Tibial nerve (tissue), 4 donors: ENCODE results near the gene CIDEC. TPM values are rescaled to one million over a fixed set of nuclear protein-coding genes. Genes with fewer than 3 reads are reported as not detected.
A peak's percentile ranks its signal among the peaks of the same experiment; 100 is the strongest.
"Not testable (repeated sequence)": the region's sequence is repeated elsewhere in the genome, so short reads cannot be mapped to it uniquely, and the experiment has no call there.

ENCODE experiments used
- DNase-seq, 2 donors: peaks; one replicate each; pipeline ENCODE4 v3.0.0-alpha.2; 2019; ENCODE audit warnings: low spot score in 2 of 2
- H3K27ac ChIP-seq, 4 donors: fragments of 200-600 bp; sonication (generic) in 3 of 4; one replicate each; pipeline ENCODE4 v1.5.1; 2017 to 2019; ENCODE audit warnings: mild to moderate bottlenecking in 1 of 4
- H3K27me3 ChIP-seq, 2 donors: fragments of 200-600 bp; sonication (generic) in 1 of 2; one replicate each; pipeline versions ENCODE4 v1.5.1 to v1.6.0; 2017 to 2019
- H3K36me3 ChIP-seq, 3 donors: fragments of 200-600 bp; sonication (generic); one replicate each; pipeline ENCODE4 v1.5.1; 2018 to 2019
- H3K4me1 ChIP-seq, 4 donors: fragments of 200-600 bp; sonication (generic) in 3 of 4; one replicate each; pipeline ENCODE4 v1.5.1; 2017 to 2019
- H3K4me3 ChIP-seq, 4 donors: fragments of 200-600 bp; sonication (generic) in 3 of 4; one replicate each; pipeline ENCODE4 v1.5.1; 2017 to 2019; ENCODE audit warnings: mild to moderate bottlenecking in 1 of 4, moderate library complexity in 1 of 4
- H3K9me3 ChIP-seq, 4 donors: fragments of 200-600 bp; sonication (generic) in 3 of 4; one replicate each; pipeline ENCODE4 v1.5.1; 2017 to 2019
- EP300 ChIP-seq, 2 donors: sonication (generic); formaldehyde crosslinking; IDR thresholded peaks; one replicate each; pipeline ENCODE4 v1.6.1; 2017; ENCODE audit warnings: antibody characterized with exemption in 2 of 2, mild to moderate bottlenecking in 1 of 2
- POLR2A ChIP-seq, 2 donors: fragments of 450-650 bp; IDR thresholded peaks; one replicate each; pipeline ENCODE4 v1.6.1; 2017; ENCODE audit warnings: antibody characterized with exemption in 2 of 2, mild to moderate bottlenecking in 2 of 2, moderate library complexity in 2 of 2
- WGBS, 2 donors: methylation state at CpG; one replicate each; pipeline ENCODE4 v1.1.5; 2018; 5-methylcytosine and 5-hydroxymethylcytosine counted together
- total RNA-seq, 4 donors: library from RNA; depleted of rRNA; stranded (reverse); fragments of >200 nt; gene quantifications; one replicate each; pipeline ENCODE4 v1.1.0, GENCODE V29; 2016
- TF ChIP-seq, protein P1 (sequence below), 5 experiments: fragments of 200-600 bp in 3 of 5; fragments of 450-650 bp in 2 of 5; sonication (generic) in 3 of 5; IDR thresholded peaks; one replicate each; pipeline ENCODE4 v1.5.1; 2016 to 2019; ENCODE audit warnings: antibody characterized with exemption in 5 of 5, mild to moderate bottlenecking in 3 of 5, moderate library complexity in 2 of 5

CIDEC gene
- total RNA-seq, 4 donors from 2014 or later: 72.4 to 380 (median 174) TPM

DNA sequence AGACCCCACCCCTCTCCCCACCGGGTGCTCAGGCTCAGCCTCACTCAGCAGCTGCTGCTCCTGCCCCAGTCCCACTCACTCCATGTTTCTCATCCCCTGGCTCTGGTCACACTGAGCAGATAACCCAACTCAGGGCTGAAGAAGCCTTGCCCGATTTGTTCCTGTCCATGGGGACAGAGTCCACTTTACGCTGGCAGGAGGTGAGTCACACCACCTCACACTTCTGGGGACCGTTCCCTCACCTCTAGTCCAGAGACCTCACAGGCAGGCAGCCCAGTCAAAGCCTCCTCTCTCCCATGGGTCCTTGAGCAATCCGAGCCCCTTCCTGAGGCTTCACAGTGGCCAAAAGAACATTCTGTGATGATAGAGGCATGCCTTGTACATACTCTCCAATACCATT lies 1.4 kb downstream of the CIDEC start:
- TF ChIP-seq, protein P1, sequence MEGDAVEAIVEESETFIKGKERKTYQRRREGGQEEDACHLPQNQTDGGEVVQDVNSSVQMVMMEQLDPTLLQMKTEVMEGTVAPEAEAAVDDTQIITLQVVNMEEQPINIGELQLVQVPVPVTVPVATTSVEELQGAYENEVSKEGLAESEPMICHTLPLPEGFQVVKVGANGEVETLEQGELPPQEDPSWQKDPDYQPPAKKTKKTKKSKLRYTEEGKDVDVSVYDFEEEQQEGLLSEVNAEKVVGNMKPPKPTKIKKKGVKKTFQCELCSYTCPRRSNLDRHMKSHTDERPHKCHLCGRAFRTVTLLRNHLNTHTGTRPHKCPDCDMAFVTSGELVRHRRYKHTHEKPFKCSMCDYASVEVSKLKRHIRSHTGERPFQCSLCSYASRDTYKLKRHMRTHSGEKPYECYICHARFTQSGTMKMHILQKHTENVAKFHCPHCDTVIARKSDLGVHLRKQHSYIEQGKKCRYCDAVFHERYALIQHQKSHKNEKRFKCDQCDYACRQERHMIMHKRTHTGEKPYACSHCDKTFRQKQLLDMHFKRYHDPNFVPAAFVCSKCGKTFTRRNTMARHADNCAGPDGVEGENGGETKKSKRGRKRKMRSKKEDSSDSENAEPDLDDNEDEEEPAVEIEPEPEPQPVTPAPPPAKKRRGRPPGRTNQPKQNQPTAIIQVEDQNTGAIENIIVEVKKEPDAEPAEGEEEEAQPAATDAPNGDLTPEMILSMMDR (IDR thresholded peaks at IDR 0.05): no peak
- TF ChIP-seq POLR2A (IDR thresholded peaks at IDR 0.05): no peak
- TF ChIP-seq EP300 (IDR thresholded peaks at IDR 0.05): peak in 1 of 2 donors; percentile 12
- Histone ChIP-seq H3K4me1 (peaks cover 0 to 5% (median 0%) of the 10 kb centered on the region in 4 donors), H3K27me3 (no peaks in the 10 kb centered on the region), H3K4me3 (no peak overlapping the region), H3K36me3 (no peaks in the 10 kb centered on the region), H3K9me3 (no peaks in the 10 kb centered on the region), H3K27ac (peak overlapping the region in 1 of 4 donors; percentile 22)
- DNase-seq: peak in 1 of 2 donors; percentile 30
- WGBS, 2 donors: 74 to 77% methylated on average over 5 of the region's 5 CpGs

DNA sequence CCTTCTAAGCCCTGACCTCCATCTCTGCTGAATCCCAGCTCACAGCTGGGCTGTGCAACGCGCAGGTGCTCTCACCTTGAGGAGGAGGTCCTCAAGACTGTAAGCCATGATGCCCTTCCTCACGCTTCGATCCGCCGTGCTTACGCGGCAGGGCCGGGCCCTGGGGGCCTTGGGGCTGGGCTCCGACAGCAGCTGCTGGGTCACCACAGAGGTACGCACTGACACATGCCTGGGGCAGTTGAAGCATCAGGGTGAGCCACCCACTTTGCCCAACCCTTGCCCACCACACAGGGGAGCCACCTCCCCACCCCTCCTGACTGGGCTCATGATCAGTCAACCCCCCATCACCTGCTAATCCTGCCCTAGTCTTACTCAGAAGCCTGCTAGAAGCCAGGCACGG lies 3.1 kb downstream of the CIDEC start:
- 86 to 89% methylated on average over 7 to 12 of the region's 12 CpGs for WGBS, 2 donors
- Histone ChIP-seq H3K9me3 (no peaks in the 10 kb centered on the region), H3K36me3 (no peaks in the 10 kb centered on the region), H3K4me1 (peaks cover 0 to 5% (median 0%) of the 10 kb centered on the region in 4 donors), H3K27me3 (no peaks in the 10 kb centered on the region), H3K4me3 (no peak overlapping the region), H3K27ac (no peak overlapping the region)
- DNase-seq: no peak
- no peak for TF ChIP-seq EP300 (IDR thresholded peaks at IDR 0.05)
- TF ChIP-seq, protein P1 (IDR thresholded peaks at IDR 0.05): no peak
- no peak for TF ChIP-seq POLR2A (IDR thresholded peaks at IDR 0.05)

DNA sequence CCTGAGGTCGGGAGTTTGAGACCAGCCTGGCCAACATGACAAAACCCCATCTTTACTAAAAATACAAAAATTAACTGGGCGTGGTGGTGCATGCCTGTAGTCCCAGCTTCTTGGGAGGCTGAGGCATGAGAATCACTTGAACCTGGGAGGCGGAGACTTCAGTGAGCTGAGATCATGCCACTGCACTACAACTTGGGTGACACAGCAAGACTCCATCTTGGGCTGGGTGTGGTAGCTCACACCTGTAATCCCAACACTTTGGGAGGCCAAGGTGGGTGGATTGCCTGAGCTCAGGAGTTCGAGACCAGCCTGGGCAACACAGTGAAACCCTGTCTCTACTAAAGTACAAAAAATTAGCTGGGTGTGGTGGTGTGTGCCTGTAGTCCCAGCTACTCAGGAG lies 3.8 kb downstream of the CIDEC start:
- DNase-seq: not testable (repeated sequence)

DNA sequence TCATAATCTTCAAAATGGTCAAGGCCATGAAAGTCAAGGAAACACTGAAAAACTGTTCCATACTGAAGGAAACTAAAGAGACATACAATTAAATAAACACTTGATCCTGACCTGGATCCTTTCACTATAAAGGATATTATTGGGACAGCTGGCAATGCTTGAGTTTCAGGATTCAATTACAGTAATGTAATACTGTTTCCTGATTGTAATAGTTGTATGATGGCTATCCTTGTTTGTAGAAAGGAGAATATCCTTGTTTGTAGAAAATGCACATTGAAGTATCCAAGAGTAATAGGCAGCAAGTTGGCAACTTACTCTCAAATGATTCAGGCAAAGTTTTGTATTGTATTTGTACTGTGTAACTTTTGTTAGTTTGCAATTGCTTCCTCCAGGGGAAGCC lies 4.6 kb downstream of the CIDEC start:
- Histone ChIP-seq H3K36me3 (no peaks in the 10 kb centered on the region), H3K4me3 (no peak overlapping the region), H3K27ac (peak overlapping the region in 1 of 4 donors; percentile 29), H3K9me3 (no peaks in the 10 kb centered on the region), H3K27me3 (no peaks in the 10 kb centered on the region), H3K4me1 (peaks cover 0 to 5% (median 0%) of the 10 kb centered on the region in 4 donors)
- no peak for DNase-seq
- TF ChIP-seq, protein P1 (IDR thresholded peaks at IDR 0.05): no peak
- no peak for TF ChIP-seq POLR2A (IDR thresholded peaks at IDR 0.05)
- no peak for TF ChIP-seq EP300 (IDR thresholded peaks at IDR 0.05)

More for the DNA sequence above, 3.8 kb downstream of the CIDEC start:
- not testable (repeated sequence) for H3K4me1 ChIP-seq, H3K36me3 ChIP-seq, H3K27me3 ChIP-seq, H3K4me3 ChIP-seq, H3K27ac ChIP-seq, H3K9me3 ChIP-seq
- WGBS, 2 donors: 81 to 87% methylated on average over 4 of the region's 4 CpGs

DNA sequence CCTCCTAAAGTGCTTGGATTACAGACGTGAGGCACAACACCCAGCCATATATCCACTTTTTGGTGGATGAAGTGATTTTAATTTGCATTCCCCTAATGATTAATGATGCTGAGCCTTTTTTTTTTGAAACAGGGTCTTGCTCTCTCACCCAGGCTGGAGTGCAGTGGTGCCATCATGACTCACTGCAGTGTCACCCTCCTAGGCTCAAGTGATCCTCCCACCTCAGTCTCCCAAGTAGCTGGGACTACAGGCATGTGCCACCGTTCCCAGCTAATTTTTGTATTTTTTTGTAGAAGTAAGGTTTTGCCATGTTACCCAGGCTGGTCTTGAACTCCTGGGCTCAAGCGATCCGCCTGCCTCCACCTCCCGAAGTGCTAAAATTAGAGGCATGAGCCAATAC lies 8.0 kb downstream of the CIDEC start:
- not testable (repeated sequence) for H3K36me3 ChIP-seq, H3K4me3 ChIP-seq, H3K27me3 ChIP-seq, H3K27ac ChIP-seq, H3K4me1 ChIP-seq, H3K9me3 ChIP-seq, DNase-seq
- 94 to 95% methylated on average over 5 of the region's 5 CpGs for WGBS, 2 donors

DNA sequence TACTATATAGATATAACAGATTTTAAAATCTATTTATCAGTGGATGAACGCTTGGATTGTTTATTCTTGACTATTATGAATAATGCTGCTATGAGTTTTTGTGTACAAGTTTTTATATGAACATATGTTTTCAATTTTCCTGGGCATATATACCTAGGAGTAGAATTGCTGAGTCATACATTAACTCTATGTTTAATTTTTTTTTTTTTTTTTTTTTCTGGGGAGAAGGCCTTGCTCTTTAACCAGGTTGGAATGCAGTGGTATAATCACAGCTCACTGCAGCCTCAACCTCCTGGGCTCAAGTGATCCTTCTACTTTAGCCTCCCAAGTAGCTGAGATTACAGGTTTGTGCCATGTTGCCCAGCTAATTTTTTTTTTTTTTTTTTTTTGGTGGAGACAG lies 9.1 kb downstream of the CIDEC start:
- no peaks in the 10 kb centered on the region for H3K27me3 ChIP-seq
- TF ChIP-seq EP300 (IDR thresholded peaks at IDR 0.05): no peak
- TF ChIP-seq, protein P1 (IDR thresholded peaks at IDR 0.05): no peak
- H3K36me3 ChIP-seq: no peaks in the 10 kb centered on the region
- H3K27ac ChIP-seq: no peak overlapping the region
- DNase-seq: no peak
- WGBS, 2 donors: 46 to 95% methylated on average over 1 of the region's 1 CpG
- peaks cover 0 to 5% (median 0%) of the 10 kb centered on the region in 4 donors for H3K4me1 ChIP-seq
- H3K9me3 ChIP-seq: no peaks in the 10 kb centered on the region
- H3K4me3 ChIP-seq: no peak overlapping the region
